Umbilical cord (tissue), 2 donors: ENCODE results near the gene UVSSA. TPM values are rescaled to one million over a fixed set of nuclear protein-coding genes. Genes with fewer than 3 reads are reported as not detected.

ENCODE experiments used
- DNase-seq: peaks from one replicate; pipeline ENCODE4 v3.0.0-alpha.2; 2015; ENCODE audit warnings: low spot score
- total RNA-seq: library from RNA; depleted of rRNA; stranded (reverse); fragments of >200 nt; gene quantifications from one replicate; pipeline ENCODE4 v1.2.3, GENCODE V29; 2014; ENCODE audit warnings: low replicate concordance; ENCODE audit not compliant: insufficient read depth

UVSSA gene, protein sequence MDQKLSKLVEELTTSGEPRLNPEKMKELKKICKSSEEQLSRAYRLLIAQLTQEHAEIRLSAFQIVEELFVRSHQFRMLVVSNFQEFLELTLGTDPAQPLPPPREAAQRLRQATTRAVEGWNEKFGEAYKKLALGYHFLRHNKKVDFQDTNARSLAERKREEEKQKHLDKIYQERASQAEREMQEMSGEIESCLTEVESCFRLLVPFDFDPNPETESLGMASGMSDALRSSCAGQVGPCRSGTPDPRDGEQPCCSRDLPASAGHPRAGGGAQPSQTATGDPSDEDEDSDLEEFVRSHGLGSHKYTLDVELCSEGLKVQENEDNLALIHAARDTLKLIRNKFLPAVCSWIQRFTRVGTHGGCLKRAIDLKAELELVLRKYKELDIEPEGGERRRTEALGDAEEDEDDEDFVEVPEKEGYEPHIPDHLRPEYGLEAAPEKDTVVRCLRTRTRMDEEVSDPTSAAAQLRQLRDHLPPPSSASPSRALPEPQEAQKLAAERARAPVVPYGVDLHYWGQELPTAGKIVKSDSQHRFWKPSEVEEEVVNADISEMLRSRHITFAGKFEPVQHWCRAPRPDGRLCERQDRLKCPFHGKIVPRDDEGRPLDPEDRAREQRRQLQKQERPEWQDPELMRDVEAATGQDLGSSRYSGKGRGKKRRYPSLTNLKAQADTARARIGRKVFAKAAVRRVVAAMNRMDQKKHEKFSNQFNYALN
- total RNA-seq: 7.5 TPM

DNA sequence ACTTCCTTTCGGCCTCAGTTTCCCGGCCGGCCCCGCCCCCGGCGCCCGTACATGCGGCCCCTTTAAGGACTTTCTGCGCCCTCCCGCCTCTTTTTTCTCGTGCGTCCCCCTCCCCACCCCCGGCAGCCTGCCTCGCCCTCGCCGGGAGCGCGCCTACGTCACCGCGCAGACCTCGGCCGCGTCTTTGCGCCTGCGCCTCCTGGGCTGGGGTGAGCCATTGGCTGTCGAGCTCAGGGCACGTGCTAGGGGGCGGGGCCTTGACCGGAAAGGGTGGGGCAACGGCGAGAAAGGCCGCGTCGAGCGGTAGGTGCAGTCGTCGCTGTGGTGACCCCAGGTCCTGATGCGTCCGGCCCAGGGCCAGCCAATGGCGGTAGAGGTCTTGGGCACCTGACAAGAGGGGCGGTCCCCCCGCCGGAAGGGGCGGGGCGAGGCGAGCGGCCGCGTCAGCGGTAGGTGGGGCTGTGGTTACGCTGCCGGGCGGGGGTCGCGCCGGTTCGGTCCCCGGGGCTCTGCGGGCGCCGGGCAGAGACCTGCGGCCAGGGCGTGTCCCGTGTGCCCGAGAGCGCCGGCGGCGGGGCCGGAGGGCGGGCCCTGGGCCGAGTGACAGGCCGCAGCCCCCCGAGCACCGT is at the start of gene UVSSA:
Gene UVSSA, plus strand, starts transcription at position 428 of the 629 bp plus-strand sequence. CDS start 884 bp downstream, outside the sequence.
- DNase-seq: peak; percentile 100

DNA sequence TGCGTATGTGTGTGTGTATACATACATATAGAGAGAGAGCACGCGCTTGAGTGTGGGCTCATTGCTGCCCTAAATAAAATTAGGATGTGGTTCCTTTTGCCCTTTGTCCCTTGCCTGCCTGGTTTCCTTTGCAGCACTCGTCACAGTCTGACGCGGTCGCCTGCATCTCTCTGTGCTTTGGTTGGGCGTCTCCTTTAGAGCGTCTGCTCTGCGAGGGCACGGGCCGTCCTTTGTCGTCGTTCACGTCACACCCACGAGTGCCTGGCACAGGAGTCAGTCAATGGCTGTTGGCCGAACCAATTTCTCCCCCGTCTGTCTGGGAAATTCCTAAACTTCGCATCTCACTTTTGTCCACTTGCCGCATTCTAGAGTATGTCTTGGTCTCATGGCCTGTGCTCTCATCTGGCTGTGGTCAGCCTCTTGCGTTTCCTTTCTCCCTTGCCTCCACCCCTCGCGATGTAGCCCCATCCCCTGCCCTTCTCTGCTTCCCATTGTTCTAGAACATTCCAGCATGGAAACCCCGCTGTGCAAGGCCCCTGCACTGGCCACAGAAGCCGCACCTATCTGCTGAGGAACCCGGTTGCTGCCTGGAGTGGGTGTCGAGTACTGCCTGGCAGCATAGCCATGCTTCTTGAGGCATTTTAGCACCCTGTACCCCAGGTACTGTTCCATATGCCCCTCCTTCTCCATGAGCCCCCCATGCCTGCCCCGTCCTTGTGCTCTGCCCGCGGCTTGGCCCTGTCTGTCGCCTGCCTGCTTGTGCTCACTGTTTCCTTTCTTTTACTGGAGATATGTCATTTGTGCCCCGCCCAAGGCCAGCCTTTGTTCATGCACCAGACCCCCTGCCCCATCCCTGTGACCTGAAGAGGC is 49.3 kb upstream of the UVSSA start:
- no peak for DNase-seq

DNA sequence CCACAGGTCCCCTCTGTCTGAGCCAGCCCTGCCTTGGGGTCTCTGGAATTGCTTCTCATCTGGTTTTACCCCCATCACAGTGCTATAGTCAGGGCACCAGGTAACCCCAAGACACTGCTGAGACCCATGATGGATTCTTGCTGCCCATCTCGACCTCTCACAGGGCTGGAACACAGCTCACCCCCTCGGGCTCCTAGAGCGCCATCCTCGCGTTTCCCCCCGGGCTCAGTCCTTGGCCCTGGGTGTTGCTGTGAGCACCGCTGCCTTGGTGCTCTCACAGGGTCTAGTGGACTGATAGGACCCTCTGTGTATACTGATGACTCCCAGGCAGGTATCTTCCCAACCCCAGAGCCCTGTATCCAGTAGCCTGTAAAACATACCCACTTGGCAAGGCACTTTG is 48.5 kb upstream of the UVSSA start:
- DNase-seq: no peak

DNA sequence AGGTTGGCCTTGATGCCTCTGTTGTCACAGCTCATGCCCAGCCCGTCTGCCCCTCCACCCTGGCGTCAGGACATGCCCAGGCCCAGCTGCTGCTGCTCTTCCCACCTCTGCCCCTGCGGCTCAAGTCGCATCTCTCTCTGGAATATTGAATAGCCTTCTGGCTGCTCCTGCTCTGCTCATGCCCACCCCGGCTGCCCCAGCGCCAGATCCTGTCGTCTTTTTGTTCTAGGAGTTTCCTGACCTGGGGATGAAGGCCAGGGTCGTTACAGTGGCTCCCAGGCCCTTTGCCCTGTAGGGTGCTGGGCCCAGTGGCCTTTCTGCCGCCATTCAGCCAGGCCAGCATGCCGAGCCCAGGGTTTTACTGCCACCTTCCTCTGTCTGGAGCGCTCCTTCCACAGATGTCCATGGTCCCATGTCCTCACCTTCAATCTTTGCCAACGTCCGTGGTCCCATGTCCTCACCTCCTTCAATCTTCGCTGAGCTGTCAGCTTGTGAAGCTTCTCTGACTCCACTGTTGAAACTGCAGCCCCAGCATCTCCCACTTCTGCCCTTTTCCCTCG is 47.6 kb upstream of the UVSSA start:
- no peak for DNase-seq

DNA sequence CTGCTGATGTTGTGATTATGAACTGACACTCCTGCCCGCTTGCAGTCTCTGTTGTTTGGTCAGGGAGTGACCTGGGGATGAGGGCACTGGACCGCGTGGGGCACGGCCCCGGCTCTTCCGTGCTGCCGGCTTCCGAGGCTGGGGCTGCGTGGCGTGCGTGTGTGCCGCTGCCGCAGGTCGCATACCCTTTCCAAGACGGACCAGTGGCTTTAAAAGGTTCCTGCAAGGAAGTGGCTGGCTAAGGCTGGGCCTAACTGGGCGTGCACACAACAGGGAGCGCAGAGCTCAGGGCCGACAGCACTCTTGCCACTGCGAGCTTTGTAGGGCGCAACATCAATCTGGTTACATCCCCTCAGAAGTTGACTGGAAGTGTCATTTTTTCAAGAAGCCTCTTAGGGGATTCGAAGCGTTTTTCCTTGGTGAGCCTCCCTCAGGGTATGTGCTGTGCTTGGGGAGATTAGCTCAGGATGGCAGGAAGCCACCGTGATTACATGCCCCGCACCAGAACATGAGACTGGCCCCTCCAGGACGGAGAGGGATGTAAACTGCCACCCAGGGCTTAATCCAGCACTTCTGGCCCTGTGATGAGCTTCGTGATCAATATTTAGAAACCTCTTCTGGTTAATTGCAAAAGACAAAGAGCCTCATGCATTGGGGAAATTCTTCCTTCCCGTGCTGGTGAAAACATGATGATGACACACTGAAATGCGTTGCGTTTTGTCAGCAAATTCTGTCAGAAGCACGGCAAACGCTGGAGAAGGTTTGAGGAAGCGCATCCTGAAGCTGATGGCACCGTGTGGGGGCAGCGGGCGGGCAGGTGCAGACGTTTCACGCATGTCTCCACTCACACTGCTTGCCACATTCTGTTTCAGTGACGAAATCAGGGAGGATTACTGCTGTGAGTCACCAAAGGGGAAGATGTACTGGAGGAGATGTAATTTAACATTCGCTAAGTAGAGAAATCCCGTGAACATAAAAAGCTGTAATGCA is 46.2 kb upstream of the UVSSA start:
- DNase-seq: peak; percentile 70

DNA sequence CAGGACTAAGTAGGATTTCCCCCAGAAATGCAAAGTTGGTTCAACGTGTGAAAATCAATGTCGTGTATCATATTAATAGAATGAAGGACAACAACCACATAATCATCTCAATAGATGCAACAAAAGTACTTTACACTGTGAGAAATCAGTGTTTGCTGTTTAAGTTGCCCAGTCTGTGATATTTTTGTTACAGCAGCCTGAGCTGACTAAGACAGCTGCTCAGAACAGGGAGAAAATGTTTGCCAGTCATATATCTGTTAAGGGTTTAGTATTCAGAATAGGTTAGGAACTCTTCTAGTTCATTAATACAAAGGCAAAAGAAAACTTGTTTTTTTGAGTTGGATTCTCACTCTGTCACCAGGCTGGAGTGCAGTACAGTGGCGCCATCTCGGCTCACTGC is 44.8 kb upstream of the UVSSA start:
- DNase-seq: no peak

DNA sequence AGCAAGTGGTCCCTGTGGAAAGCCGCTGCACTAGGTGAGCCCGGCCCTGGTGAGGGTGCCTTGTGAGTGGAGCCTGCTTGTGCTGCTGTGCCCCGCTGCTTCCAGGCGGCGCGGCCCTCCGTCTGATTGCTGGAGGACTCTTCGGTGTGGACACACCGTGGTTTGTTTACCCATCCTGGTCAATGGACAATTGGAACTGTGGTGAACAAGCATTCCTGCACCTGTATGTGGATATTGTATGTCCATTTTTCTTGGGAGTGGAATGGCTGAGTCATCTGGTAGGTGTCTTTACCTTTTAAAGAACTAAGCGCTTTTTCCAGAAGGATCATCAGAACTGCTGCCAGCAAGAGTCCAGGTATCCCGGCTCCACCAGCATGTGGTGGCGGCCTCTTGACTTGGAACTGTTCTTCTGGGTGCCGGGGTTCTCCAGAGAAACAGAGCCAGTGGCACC is 41.7 kb upstream of the UVSSA start:
- no peak for DNase-seq

DNA sequence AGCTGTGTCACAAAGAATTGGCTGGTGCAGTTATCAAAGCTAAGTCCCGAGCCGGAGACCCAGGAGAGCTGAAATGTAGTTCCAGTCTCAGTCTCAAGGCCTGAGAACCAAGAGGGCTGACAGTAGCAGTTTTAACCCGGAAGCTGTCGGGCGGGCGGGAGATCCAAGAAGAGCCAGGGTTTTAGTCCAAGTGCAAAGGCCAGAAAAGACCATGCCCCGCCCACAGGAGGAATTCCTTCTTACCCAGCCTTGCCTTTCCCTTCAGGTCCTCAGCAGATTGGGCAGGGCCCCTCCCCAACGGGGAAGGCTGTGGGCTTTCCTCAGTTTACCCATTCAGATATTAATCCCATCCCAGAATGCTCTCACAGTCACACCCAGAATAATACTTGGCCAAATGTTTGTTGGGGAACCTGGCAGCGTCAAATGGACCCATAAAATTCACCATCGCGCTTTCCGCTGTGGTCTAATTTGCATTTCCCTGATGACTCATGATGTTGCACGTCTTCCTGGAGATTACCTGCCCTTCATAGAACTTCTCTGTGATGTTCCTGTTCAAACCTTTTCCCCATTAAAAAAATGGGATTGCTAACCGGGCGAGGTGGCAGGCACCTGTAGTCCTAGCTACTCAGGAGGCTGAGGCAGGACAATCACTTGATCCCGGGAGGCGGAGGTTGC is 41.1 kb upstream of the UVSSA start:
- no peak for DNase-seq

DNA sequence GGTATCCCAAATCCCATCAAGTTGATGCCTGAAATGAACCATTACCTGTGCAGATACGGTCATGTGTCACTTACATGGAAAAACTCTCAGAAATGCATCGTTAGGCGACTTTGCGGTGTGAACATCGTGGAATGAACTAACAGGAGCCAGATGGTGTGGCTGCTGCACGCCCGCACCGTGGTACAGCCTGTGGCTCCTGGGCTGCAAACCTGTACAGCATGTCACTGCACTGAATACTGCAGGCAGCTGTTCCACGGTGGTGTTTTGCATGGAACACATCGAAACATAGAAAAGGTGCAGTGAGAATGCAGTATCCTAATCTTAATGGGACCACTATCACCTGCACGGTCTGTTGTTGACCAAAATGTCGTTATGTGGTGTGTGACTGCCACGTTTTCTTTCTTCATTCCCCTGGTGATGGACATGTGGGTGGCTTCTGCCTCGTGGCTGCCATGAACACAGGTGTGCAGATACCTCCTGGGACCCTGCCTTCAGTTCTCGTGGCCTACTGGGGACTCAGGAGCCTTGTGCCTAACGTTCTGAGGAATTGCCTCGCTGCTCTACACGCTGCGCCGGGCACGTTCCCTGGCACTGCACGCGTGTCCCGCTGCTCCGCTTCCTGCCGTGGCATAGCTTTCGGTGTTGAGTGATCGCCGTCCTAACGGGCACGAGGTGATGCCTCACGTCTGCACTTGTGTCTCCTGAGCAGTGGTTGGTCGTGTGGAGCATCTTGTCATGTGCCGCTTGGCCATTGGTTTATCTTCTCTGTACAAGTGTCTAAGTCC is 38.9 kb upstream of the UVSSA start:
- DNase-seq: no peak

DNA sequence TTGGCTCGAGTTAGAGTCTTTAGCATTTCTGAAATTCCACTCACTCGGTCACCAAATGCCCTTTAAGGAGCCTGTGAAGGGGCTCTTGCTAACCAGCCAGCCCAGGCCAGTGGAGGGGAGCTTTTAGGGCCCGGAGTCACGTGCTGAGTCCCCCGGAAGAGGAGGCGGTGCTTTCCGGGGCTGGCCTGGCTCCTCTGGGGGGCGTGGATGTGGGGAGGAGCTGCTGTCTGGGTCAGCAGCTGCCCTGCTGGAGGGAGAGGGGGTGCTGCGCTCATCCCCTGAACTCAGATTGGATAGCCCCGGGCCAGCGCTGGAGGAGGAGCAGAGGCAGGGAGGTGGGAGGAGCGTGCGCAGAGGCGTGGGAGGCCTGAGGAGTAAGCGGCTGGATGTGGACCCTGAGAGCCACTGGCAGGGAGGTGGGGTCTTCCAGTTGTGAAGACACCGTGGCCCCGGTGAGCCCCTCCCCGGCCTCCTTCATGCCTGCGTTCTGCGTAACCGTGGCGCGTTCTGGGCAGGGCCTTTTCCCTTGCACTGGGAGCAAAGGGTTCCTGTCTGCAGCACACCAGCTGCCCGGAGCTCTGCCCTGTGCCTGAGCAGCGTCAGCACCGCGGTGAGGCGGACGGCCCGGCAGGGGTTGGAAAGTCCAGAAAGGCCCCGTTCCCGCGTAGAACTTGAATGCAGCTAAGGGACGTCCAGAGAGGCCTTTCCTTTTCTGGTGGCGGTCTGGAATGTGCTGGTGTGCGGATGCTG is 37.6 kb upstream of the UVSSA start:
- peak; percentile 98 for DNase-seq

DNA sequence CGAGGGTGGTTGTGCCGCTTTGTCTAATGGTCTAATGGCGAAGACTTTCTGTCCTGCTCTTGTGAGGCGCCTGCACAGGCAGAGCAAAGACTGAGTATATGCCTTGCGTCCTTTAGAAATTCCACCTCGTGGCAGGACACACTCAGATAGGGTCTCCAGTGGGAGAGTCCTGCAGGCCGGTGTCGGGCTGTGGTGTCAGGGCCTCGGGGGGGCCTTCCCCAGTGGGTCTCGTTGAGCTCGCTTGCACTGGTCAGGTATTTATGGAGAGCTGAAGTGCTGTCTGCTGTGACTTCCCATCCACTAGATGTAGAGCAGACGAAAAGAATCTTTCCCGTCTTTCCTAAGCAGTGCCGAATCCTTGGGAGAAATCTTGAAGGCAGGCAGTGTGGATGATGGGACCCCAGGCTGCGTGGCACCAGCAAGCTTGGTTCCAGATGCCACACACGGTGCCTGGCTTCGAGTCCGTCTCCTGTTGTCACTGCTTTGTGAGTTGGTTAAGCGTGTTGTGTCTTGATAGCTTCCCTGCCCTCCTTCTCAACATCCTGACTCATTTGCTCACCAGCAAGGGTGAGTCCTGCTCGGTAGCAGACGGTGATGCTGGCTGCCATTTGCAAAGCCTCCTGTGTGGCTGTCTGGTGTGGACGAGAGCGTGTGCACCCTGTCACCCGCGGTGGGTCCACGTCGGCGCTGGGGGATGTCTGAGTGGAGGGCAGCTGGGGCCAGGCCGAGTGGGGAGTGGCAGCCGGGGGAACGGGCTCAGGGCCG is 36.8 kb upstream of the UVSSA start:
- DNase-seq: no peak

DNA sequence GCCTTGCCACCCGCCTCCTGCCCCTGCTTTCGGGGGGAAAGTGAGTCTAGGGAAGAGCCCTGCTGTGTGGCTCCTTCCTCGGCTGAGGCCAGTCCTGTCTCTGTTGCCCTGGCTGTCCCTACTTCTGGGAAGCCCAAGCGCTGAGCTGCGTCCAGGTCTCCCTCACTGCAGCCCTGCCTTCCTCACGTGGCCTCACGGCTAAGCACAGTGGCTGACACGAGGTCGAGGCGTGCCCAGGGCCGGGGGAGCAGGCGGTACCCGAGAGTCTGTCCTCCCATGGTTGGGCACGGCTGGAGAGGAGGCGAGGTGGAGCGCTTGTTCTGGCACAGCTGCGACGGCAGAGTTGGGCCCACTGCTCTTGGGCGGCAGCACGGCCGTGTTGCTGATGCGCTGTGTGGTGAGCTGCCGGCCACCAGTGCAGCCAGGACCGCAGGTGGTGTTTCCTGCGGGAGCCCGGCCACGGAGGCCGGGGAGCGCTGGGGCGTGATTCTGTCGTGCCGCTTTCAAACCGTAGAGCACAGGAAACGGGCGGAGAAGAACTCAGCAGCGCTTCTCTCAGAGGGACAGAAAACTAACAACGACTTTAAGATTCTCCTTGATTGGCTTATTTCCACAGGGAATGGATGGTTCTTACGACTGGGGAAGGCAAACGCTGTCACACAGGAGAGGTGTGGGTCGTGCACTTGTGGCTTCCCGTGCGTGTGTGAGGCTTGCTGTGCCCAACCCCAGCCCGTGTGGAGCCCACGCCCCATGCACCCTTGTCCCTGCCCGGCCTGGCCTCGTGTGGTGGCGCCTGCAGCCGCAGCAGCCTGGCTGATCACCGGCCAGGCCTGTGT is 36.0 kb upstream of the UVSSA start:
- no peak for DNase-seq

DNA sequence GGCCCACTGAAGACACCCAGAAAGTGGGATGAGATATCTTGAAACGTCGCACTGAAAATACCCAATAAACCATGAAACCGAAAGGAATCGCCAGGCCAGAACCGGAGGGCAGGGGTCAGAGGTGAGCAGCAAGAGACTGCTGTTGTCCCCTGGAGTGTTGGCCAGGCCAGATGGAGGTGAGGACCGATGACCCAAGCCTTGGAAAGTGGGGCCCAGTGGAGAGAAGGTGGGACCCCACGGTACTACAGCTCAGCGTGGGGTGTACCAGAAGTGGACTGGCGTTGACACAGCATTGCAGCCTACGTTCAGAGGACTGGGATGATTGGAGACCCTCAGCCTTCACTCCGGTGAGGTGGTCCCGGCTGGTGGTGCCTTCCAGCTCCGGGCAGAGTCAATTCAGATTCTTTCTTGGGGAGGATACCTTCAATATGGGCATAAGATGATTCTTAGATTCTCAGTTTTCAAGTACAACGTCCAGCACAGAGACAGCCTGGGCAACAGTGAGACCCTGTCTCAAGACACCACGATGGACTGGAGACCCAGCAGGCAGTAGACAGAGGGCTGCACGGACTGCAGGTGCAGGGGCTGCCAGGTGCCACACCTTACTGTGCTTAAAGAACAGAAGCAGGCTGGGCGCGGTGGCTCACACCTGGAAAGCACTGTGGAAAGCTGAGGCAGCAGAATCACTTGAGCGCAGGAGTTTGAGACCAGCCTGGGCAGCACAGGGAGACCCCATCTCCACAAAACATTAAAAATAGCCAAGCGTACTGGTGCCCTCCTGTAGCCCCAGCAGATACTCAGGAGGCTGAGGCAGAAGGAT is 34.0 kb upstream of the UVSSA start:
- no peak for DNase-seq

DNA sequence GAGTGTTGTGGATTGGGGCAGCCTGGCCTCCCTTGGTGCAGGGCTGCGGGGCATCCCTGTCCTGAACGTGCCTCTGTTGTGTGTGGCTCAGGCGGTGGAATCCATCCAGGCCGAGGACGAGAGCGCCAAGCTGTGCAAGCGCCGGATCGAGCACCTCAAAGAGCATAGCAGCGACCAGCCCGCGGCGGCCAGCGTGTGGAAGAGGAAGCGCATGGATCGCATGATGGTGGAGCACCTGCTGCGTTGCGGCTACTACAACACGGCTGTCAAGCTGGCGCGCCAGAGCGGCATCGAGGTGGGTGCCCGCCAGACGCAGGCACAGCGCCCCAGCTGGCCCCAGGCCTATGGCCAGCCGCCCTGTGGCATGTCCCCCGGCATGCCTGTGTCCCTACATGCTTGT is 31.7 kb upstream of the UVSSA start:
- DNase-seq: no peak

DNA sequence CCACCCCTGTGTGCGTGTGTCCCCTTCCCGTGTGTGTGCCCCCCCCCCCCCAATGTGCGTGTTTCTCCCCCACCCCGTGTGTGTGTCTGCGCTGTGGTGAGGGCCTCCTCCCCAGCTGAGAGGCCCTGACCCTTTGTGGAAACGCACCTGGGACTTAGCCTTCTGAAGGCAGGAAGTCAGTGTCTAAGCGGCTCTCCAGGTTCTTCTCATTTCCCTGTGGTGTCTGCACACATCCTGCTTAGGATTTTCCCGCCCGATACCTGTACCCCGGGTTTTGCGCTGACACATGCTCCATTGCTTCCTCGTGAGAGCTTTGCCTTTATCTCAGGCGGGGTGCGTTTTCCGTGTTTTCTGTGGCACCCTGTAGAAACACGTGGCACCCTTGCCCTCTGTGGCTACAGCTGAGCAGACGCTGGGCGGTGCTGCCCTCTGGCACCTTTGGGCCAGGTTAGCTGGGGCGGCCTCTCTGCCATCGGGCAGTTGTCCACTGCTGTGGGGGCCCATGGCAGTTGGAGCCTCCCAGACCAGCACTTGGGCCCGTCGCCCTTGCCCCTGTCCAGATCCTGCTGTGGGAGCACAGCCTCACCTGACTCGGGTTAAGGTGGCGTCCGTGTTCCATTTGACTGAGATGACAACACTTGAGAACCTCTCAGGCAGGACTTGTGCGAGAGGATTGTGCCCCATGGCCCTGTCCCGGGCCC is 31.0 kb upstream of the UVSSA start:
- no peak for DNase-seq
